ENCODE results near the gene EP400.

- TF ChIP-seq SPI1 (IDR thresholded peaks at IDR 0.05; ENCODE audit: low read depth, low read length) (no peak), POU2F2 (IDR thresholded peaks at IDR 0.05; ENCODE audit: low read depth, low read length) (no peak), POLR2AphosphoS5 (IDR thresholded peaks at IDR 0.05; ENCODE audit: low read depth, low read length) (no peak), POLR2A (IDR thresholded peaks at IDR 0.05; ENCODE audit: low read depth, low read length) (no peak)
Measured at GRCh38 chr12:131963381-131963780, 13.6 kb downstream of the EP400 start.

Data from GM12891 (cell line).